ENCODE measurements around the gene SEC24C.
"Not testable (repeated sequence)": the region's sequence is repeated elsewhere in the genome, so short reads cannot be mapped to it uniquely, and the experiment has no call there.

The SEC24C gene

GRCh38 chr10:73773152-73773879, 29.1 kb downstream of the SEC24C start:
- DNase-seq (ENCODE audit: low spot score), result no peak

- DNase-seq (ENCODE audit: low spot score), result no peak
Observed at GRCh38 chr10:73774637-73775036, 30.5 kb downstream of the SEC24C start.

DNA sequence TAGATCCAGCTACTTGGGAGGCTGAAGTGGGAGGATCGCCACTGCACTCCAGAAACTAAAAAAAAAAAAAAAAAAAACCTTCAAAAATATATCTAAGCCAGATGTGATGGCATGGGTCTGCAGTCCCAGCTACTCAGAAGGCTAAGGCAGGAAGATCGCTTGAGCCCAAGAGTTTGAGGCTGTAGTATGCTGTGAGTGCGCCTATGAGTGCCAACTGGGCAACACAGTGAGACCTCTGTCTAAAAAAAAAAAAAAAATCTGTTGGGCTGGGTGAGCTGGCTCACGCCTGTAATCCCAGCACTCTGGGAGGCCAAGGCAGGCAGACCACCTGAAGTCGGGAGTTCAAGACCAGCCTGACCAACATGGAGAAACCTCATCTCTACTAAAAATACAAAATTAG, 34.8 kb downstream of the SEC24C start:
- DNase-seq (ENCODE audit: low spot score), result no peak

GRCh38 chr10:73779539-73780197, 35.5 kb downstream of the SEC24C start:
- DNase-seq (ENCODE audit: low spot score), result no peak

- no peak for DNase-seq (ENCODE audit: low spot score)
Observed at GRCh38 chr10:73780301-73780700, 36.1 kb downstream of the SEC24C start.

DNA sequence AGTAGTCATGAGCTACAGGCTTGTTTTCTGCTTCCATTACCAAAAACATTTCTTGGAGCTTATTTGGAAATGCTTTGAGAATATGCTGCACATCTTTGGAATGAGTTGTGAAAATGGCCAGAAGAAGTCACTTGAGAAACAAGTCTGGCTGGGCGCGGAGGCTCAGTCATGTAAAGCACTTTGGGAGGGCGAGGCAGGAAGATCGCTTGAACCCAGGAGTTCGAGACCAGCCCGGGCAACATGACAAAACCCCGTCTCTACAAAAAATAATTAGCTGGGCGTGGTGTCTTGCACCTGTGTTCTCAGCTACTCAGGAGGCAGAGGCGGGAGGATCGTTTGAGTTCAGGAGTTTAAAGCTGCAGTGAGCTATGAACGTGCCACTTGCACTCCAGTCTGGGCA, 36.8 kb downstream of the SEC24C start:
- DNase-seq (ENCODE audit: low spot score), result no peak

DNA sequence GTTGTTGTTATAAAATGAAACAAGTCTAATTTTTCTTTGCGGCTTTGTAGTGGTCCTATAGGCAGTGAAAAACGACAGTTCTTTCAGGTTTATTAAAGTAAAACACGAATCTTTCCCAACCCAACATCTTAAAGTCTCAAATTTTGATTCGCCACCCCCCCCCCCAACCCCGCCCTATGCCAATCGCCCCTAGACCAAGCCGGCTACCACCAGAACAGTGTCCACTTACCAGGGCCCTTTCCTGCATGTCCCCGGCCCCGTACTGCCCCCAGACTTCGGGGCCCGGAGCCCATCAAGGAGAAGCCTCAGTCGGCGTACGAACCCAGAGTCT, 37.3 kb downstream of the SEC24C start:
- DNase-seq (ENCODE audit: low spot score), result no peak

GRCh38 chr10:73781879-73782748, 37.9 kb downstream of the SEC24C start, which contains the start of gene CHCHD1:
TSS of gene CHCHD1 (plus strand) at chr10:73782048. CDS start at chr10:73782076, 28 bp downstream.
- peak; percentile 93 for DNase-seq (ENCODE audit: low spot score)

DNA sequence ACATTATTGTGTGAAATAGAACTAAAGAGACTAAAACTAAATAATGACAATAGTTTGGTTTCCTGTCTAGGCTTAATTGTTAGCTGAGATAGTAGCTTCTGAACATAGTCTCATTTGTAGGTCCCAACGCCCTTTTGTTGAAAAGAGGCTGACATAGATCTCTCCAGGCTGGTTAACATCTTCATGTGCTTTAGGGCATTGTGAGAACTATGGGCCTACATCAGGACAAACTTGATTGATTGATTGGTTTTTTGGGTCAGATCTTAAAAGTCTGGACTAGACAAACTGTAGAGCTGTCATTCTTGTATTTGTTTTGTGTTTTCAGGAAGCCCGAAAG, 38.5 kb downstream of the SEC24C start:
- no peak for DNase-seq (ENCODE audit: low spot score)

- peak; percentile 95 for DNase-seq (ENCODE audit: low spot score)
Observed at GRCh38 chr10:73785211-73785720, 41.1 kb downstream of the SEC24C start, which contains the start of gene ZSWIM8. TSS of gene ZSWIM8 (plus strand) at chr10:73785606. CDS start at chr10:73785879, 273 bp downstream.

DNA sequence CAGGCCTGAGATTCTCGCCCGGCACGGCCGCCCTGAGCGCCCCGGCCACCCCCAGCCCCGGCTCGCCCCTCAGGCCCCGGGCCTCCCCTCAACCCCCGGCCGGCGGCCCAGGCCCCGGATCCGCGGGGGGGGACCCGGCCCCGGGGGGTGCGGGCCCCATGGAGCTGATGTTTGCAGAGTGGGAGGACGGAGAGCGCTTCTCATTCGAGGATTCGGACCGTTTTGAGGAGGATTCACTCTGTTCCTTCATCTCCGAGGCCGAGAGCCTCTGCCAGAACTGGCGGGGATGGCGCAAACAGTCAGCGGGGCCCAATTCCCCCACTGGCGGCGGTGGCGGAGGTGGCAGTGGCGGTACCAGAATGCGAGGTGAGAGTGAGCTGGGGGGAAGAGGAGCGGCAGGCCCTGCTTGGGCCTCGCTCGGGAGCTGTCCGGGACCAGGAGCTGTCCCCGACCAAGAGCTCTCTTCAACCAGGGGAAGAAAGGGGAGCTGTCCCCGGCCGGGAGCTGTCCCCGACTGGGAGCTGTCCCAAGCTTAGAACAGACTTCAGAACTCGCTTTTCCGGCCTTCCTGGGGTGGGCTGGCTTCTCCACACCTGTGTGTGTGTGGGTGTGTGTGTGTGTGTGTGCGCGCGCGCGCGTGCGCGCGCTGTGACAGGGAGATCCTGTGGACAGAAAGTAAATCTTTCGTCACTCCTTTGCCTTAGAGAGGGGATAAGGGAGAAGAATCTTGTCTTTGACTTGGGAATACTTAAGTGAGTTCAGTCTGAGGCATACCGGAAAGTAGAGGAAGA, 41.7 kb downstream of the SEC24C start:
- DNase-seq (ENCODE audit: low spot score), result peak; percentile 64

- DNase-seq (ENCODE audit: low spot score), result no peak
Observed at GRCh38 chr10:73786512-73786885, 42.3 kb downstream of the SEC24C start.

DNA sequence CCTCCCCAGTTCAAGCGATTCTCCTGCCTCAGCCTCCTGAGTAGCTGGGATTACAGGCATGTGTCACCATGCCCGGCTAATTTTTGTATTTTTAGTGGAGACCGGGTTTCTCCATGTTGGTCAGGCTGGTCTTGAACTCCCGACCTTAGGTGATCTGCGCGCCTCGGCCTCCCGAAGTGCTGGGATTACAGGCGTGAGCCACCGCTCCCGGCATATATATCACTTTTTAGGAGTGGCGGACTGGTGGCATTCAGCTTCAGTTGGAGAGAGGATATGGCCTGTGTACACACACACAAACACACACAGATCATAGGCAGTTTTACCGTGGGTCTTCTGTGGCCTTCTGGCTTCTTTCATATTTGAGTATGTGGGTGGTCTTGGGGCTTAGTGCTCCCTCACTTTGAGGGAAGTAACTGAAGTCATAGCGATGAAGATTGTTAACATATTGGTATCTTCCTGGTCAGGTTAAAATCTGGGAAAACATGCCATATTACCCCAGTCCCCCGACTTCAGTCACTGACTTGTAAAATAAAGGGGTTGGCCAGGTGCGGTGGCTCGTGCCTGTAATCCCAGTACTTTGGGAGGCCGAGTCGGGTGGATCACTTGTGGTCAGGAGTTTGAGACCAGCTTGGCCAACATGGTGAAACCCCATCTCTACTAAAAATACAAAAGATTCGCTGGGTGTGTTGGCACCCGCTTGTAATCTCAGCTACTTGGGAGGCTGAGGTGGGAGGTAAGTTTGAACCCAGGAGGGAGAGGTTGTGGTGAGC, 43.0 kb downstream of the SEC24C start:
- not testable (repeated sequence) for DNase-seq (ENCODE audit: low spot score)

- no peak for DNase-seq (ENCODE audit: low spot score)
Observed at GRCh38 chr10:73788864-73789658, 44.9 kb downstream of the SEC24C start.

DNA sequence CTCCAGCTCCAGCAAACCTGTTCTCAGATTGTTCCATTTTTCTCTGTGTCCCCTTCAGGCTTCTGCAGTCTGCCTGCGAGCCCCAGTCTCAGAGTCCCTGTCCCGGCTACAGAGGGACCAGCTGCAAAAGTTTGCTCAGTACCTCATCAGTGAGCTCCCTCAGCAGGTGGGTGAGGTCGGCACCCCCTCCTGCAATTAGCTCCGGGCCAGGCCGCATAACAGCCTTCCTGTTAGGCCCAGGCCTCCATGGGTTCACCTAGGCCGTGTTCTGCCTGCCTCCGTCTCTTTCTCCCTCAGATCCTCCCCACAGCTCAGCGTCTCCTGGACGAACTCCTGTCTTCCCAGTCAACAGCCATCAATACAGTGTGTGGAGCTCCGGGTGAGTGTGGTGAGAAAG, 45.5 kb downstream of the SEC24C start:
- DNase-seq (ENCODE audit: low spot score), result no peak

DNA sequence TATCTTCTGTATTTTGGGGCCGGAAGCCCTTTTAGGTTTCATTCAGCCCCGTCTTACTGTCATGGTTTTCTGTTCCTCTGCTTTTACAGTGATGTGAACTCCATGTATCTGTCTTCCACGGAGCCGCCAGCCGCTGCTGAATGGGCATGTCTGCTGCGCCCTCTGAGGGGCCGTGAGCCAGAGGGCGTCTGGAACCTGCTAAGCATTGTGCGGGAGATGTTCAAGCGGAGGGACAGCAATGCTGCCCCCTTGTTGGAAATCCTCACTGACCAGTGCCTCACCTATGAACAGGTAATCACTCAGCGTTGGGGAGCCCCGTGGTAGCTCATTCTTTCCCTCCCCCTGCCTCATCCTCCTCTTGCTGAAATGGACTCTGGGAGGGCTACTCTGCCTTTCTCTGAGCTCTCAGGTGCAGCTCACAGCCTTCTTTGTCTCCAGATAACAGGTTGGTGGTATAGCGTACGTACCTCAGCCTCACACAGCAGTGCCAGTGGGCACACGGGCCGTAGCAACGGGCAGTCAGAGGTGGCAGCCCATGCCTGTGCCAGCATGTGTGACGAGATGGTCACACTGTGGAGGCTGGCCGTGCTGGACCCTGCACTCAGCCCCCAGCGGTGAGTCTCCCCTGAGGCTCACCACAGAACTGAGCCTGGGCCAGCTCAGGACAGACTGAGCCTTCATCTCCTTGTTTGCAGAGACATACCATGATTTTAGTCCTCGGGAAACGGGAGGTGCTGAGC, 46.9 kb downstream of the SEC24C start:
- DNase-seq (ENCODE audit: low spot score), result no peak

- DNase-seq (ENCODE audit: low spot score), result no peak
Observed at GRCh38 chr10:73791871-73792400, 47.8 kb downstream of the SEC24C start.

DNA sequence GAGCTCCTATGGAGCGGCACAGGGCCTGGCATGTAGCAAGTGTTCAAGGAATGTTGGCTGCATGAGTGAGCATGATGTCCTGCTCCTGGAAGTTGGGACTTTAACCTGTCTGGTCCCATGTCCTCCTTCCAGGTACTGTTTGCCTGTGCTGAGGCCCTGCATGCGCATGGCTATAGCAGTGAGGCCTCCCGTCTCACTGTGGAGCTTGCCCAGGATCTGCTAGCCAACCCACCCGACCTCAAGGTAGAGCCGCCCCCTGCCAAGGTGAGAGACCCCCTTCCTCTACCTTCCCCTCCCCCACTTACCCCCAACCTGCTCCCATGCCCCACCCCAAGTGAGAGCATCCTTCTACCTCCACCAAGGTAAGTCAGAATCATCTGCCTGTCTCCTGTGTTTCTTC, 49.3 kb downstream of the SEC24C start:
- DNase-seq (ENCODE audit: low spot score), result no peak

- not testable (repeated sequence) for DNase-seq (ENCODE audit: low spot score)
Observed at GRCh38 chr10:73795491-73795890, 51.3 kb downstream of the SEC24C start.

Measured in AG20443 (cell line).